ENCODE data around the gene HSD3B1. TPM values are rescaled to one million over a fixed set of nuclear protein-coding genes. Genes with fewer than 3 reads are reported as not detected.

Gene HSD3B1
- polyA plus RNA-seq, 1 of the 3 experiments (the other 2 are of a cell fraction), result not detected

DNA sequence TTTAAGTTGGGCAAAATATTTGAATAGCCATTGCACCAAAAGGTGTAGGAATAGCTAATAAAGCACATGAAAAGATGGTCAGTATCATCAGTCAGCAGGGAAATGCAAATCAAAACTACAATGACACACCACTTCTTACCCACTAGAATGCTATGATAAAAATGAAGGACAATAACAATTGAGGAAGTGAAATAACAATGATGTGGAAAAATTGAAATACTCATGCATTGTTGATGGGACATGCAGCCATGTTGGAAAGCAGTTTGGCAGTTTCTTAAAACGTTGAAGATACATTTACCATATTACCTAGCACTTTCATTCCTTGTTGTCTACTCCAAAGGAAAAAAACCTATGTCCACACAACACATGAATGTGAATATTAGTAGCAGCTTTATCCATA lies 28.4 kb downstream of the HSD3B1 start:
- H3K4me3 ChIP-seq (ENCODE audit: low read depth in 2 of 2, low read length in 1 of 2), result no peak overlapping the region
- WGBS (ENCODE audit: low lambda C conversion rate), result 3% methylated on average over 1 of the region's 1 CpG
- H3K4me2 ChIP-seq, result no peak overlapping the region
- no peaks in the 10 kb centered on the region for H3K79me2 ChIP-seq (ENCODE audit: insufficient read depth)
- no peaks in the 10 kb centered on the region for H3K9me2 ChIP-seq
- H3K27me3 ChIP-seq (ENCODE audit: insufficient read depth), result no peaks in the 10 kb centered on the region; the same call in 1 of the 2 replicates
- H2AFZ ChIP-seq (ENCODE audit: low read depth), result no peak overlapping the region
- H3K4me1 ChIP-seq (ENCODE audit: control insufficient read depth in 1 of 2, insufficient read depth in 2 of 2, low read depth in 1 of 2, low read length in 1 of 2), result no peaks in the 10 kb centered on the region
- H3K9ac ChIP-seq, result no peak overlapping the region
- no peak overlapping the region for H3K27ac ChIP-seq (ENCODE audit: low read depth in 2 of 2, low read length in 1 of 2)
- H4K20me1 ChIP-seq (ENCODE audit: insufficient read depth), result no peaks in the 10 kb centered on the region
- no peak for DNase-seq
- H3F3A ChIP-seq (replicated peaks; ENCODE audit: insufficient read depth), result no peaks in the 10 kb centered on the region
- TF ChIP-seq EZH2phosphoT487 (IDR thresholded peaks at IDR 0.05; ENCODE audit: borderline replicate concordance, low read depth) (no peak), GATA2 (CRISPR knock-in tag; IDR thresholded peaks at IDR 0.05) (no peak), TAF1 (IDR thresholded peaks at IDR 0.05; ENCODE audit: borderline replicate concordance, low read depth, low read length) (no peak), ELF1 (IDR thresholded peaks at IDR 0.05) (no peak), RAD21 (IDR thresholded peaks at IDR 0.05; ENCODE audit: low read length) (no peak), FOXM1 (IDR thresholded peaks at IDR 0.05; ENCODE audit: low read depth) (no peak), CHD2 (IDR thresholded peaks at IDR 0.05; ENCODE audit: low read length, partially characterized antibody) (no peak), IRF3 (IDR thresholded peaks at IDR 0.05; ENCODE audit: low read depth, low read length) (no peak)
- ChIA-PET POLR2A (no interaction called here), CTCF (interaction anchor here (1.6 kb wide), 1 partner anchor 74 kb away, joined by 4 read pairs; no protein-coding TSS in a partner anchor)
- no peaks in the 10 kb centered on the region for H3K36me3 ChIP-seq (replicated peaks in 1 of 2; ENCODE audit: control insufficient read depth in 1 of 2, insufficient read depth in 2 of 2, low read length in 1 of 2)
- H3K9me3 ChIP-seq, result no peaks in the 10 kb centered on the region

DNA sequence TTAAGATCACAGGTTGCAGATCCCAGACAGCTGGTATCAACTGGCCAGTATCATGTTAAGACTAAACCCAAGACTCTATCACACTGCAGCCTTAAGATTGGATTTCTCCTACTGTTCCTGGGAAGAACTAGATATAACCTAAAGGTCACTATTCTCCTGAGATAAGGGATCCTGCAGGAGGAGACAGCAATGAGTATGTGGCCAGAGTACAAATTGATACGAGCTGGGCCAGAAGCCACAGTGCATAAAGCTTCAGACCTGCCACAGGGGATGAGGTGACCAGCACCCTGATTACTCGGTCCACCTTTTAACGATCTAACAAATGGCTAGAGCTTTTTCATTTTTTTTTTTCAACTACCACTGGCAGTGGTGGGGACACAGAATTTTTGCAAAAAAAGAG lies 31.0 kb downstream of the HSD3B1 start:
- TF ChIP-seq POLR2AphosphoS5 (IDR thresholded peaks at IDR 0.05; ENCODE audit: low read depth, low read length), result no peak
- TF ChIP-seq YY1 (IDR thresholded peaks at IDR 0.05; ENCODE audit: low read depth), result no peak
- no peak for TF ChIP-seq EP300 (IDR thresholded peaks at IDR 0.05; ENCODE audit: borderline replicate concordance in 1 of 2, low read depth in 1 of 2, low read length in 1 of 2)
- TF ChIP-seq IRF3 (IDR thresholded peaks at IDR 0.05; ENCODE audit: low read depth, low read length), result no peak
- TF ChIP-seq, protein P1, sequence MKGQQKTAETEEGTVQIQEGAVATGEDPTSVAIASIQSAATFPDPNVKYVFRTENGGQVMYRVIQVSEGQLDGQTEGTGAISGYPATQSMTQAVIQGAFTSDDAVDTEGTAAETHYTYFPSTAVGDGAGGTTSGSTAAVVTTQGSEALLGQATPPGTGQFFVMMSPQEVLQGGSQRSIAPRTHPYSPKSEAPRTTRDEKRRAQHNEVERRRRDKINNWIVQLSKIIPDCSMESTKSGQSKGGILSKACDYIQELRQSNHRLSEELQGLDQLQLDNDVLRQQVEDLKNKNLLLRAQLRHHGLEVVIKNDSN (IDR thresholded peaks at IDR 0.05; ENCODE audit: borderline replicate concordance, low read depth), result no peak
- TF ChIP-seq NRF1 (IDR thresholded peaks at IDR 0.05; ENCODE audit: low read depth, low read length), result no peak
- no peak for TF ChIP-seq RAD21 (IDR thresholded peaks at IDR 0.05; ENCODE audit: low read length)
- no peak for TF ChIP-seq PBX3 (IDR thresholded peaks at IDR 0.05)
- no peak for TF ChIP-seq MAX (IDR thresholded peaks at IDR 0.05; ENCODE audit: low read depth)
- no peak for TF ChIP-seq FOSL2 (IDR thresholded peaks at IDR 0.05; ENCODE audit: borderline replicate concordance, low read depth)
- no peak for TF ChIP-seq FOXJ3 (CRISPR knock-in tag; IDR thresholded peaks at IDR 0.05)
- TF ChIP-seq, protein P2, sequence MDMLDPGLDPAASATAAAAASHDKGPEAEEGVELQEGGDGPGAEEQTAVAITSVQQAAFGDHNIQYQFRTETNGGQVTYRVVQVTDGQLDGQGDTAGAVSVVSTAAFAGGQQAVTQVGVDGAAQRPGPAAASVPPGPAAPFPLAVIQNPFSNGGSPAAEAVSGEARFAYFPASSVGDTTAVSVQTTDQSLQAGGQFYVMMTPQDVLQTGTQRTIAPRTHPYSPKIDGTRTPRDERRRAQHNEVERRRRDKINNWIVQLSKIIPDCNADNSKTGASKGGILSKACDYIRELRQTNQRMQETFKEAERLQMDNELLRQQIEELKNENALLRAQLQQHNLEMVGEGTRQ (IDR thresholded peaks at IDR 0.05; ENCODE audit: borderline replicate concordance, low read depth, low read length), result no peak
- no peak for TF ChIP-seq RXRA (IDR thresholded peaks at IDR 0.05; ENCODE audit: borderline replicate concordance, low read depth)
- TF ChIP-seq SMC3 (IDR thresholded peaks at IDR 0.05; ENCODE audit: low read depth, low read length), result no peak
- TF ChIP-seq SIN3A (IDR thresholded peaks at IDR 0.05; ENCODE audit: borderline replicate concordance, low read depth, low read length), result no peak
- TF ChIP-seq TCF12 (IDR thresholded peaks at IDR 0.05), result no peak
- TF ChIP-seq JUND (IDR thresholded peaks at IDR 0.05), result no peak
- TF ChIP-seq EZH2phosphoT487 (IDR thresholded peaks at IDR 0.05; ENCODE audit: borderline replicate concordance, low read depth), result no peak
- TF ChIP-seq TEAD4 (IDR thresholded peaks at IDR 0.05; ENCODE audit: borderline replicate concordance, insufficient read depth), result no peak
- no peak for DNase-seq
- no peak overlapping the region for H2AFZ ChIP-seq (ENCODE audit: low read depth)
- WGBS (ENCODE audit: low lambda C conversion rate), result 11% methylated on average over 3 of the region's 3 CpGs
- no peaks in the 10 kb centered on the region for H3K9me2 ChIP-seq
- no peaks in the 10 kb centered on the region for H3K36me3 ChIP-seq (replicated peaks in 1 of 2; ENCODE audit: control insufficient read depth in 1 of 2, insufficient read depth in 2 of 2, low read length in 1 of 2)
- no peaks in the 10 kb centered on the region for H4K20me1 ChIP-seq (ENCODE audit: insufficient read depth)
- H3F3A ChIP-seq (replicated peaks; ENCODE audit: insufficient read depth), result no peaks in the 10 kb centered on the region
- ChIA-PET POLR2A (no interaction called here), CTCF (no interaction called here)
- H3K4me1 ChIP-seq (ENCODE audit: control insufficient read depth in 1 of 2, insufficient read depth in 2 of 2, low read depth in 1 of 2, low read length in 1 of 2), result no peaks in the 10 kb centered on the region
- no peak overlapping the region for H3K4me3 ChIP-seq (ENCODE audit: low read depth in 2 of 2, low read length in 1 of 2)
- H3K4me2 ChIP-seq, result no peak overlapping the region
- H3K79me2 ChIP-seq (ENCODE audit: insufficient read depth), result no peaks in the 10 kb centered on the region
- no peaks in the 10 kb centered on the region; the same call in 1 of the 2 replicates for H3K27me3 ChIP-seq (ENCODE audit: insufficient read depth)
- H3K9ac ChIP-seq, result no peak overlapping the region
- H3K27ac ChIP-seq (ENCODE audit: low read depth in 2 of 2, low read length in 1 of 2), result no peak overlapping the region
- no peaks in the 10 kb centered on the region for H3K9me3 ChIP-seq
